Endothelial cell (in vitro differentiated cells): ENCODE data around the gene GSG1L. TPM values are rescaled to one million over a fixed set of nuclear protein-coding genes. Genes with fewer than 3 reads are reported as not detected.

Source experiments
- DNase-seq: peaks from one replicate; pipeline ENCODE4 v3.0.0; 2021; ENCODE audit warnings: low spot score
- H3K27ac Mint-ChIP-seq: one replicate; pipeline ENCODE4 v1.8.0; 2021; ENCODE audit warnings: mixed read lengths, inconsistent platforms; ENCODE audit not compliant: unreplicated experiment
- H3K27me3 Mint-ChIP-seq: one replicate; pipeline ENCODE4 v1.8.0; 2021; ENCODE audit warnings: mild to moderate bottlenecking, moderate library complexity, mixed read lengths, inconsistent platforms; ENCODE audit not compliant: unreplicated experiment
- H3K36me3 Mint-ChIP-seq: one replicate; pipeline ENCODE4 v1.8.0; 2021; ENCODE audit warnings: mild to moderate bottlenecking, low read depth, mixed read lengths, inconsistent platforms; ENCODE audit not compliant: unreplicated experiment
- H3K4me1 Mint-ChIP-seq: one replicate; pipeline ENCODE4 v1.8.0; 2021; ENCODE audit warnings: mild to moderate bottlenecking, mixed read lengths, inconsistent platforms; ENCODE audit not compliant: unreplicated experiment
- H3K4me3 Mint-ChIP-seq: one replicate; pipeline ENCODE4 v1.8.0; 2021; ENCODE audit warnings: mild to moderate bottlenecking, mixed read lengths, inconsistent platforms; ENCODE audit not compliant: unreplicated experiment
- H3K9me3 Mint-ChIP-seq: one replicate; pipeline ENCODE4 v1.8.0; 2021; ENCODE audit warnings: mixed read lengths, inconsistent platforms; ENCODE audit not compliant: unreplicated experiment
- CTCF ChIP-seq: fragments of 200-600 bp; sonication (generic); IDR thresholded peaks from one replicate; pipeline ENCODE4 v1.5.0; 2021; ENCODE audit warnings: antibody characterized with exemption; ENCODE audit not compliant: unreplicated experiment
- total RNA-seq: library from RNA; stranded (reverse); fragmentation: NEBNext Ultra II Directional; extraction: Animal tissue kit (Norgen Biotek cat#: 25700); gene quantifications from one replicate; pipeline ENCODE4 v1.2.1, GENCODE V29; 2021; ENCODE audit not compliant: unreplicated experiment

Gene GSG1L
- total RNA-seq, 1 donor from 2014 or later = 0.38 TPM

DNA sequence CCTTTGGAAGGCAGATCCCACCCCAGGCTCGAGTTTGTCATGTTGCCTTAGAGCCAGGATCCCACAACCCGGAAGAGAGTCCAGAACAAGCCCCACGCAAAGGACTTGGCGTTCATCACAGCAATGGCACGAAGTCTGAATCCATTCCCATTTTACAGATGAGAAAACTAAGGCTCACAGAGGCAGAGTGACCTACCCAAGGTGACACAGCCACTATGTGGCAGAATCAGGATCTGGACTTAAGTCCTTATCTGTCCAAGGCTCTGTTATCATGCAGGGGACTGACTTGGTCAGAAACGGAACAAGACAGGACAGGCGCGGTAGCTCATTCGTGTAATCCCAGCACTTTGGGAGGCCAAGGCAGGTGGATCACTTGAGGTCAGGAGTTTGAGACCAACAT is 86.5 kb downstream of the GSG1L start:
- H3K4me1 Mint-ChIP-seq = no peaks in the 10 kb centered on the region
- no peak for DNase-seq
- no peaks in the 10 kb centered on the region for H3K27me3 Mint-ChIP-seq
- H3K4me3 Mint-ChIP-seq = no peak overlapping the region
- no peaks in the 10 kb centered on the region for H3K36me3 Mint-ChIP-seq
- no peaks in the 10 kb centered on the region for H3K9me3 Mint-ChIP-seq
- no peak overlapping the region for H3K27ac Mint-ChIP-seq
- no peak for TF ChIP-seq CTCF

DNA sequence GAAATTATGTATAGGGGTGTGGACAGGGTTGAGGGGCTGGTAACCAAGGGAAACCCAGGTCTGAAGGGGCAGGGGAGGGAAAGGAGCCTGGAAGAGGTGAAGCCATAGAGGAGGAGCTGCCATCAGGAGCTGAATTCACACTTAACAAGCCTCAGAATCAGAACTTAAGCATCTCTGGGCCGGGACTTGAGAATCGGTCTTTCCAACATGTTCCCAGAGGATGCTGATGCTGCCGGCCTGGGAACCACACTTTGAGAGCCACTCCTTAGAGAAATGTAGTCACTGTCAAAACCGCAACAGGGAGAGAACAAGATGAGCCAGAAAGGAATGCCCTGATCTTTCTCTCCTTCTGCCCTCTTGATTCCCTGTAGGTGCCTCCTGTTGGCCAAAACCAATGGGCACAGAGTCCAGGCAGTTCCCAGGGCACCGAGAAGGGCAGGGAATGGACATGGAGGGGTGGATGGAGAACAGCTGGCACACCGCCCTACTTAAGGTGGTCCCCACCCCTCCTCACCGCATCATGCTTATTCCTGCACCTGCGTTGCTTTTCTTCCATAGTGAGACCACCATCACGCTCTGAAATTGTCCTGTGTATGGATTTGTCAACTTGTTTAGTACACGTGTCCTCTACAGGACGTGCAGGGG is 88.5 kb downstream of the GSG1L start:
- Mint-ChIP-seq H3K4me1 (no peaks in the 10 kb centered on the region), H3K4me3 (no peak overlapping the region), H3K9me3 (no peaks in the 10 kb centered on the region), H3K27me3 (no peaks in the 10 kb centered on the region), H3K36me3 (no peaks in the 10 kb centered on the region), H3K27ac (no peak overlapping the region)
- DNase-seq = no peak
- TF ChIP-seq CTCF = no peak

GRCh38 chr16:27973678-27974077 is 89.8 kb downstream of the GSG1L start:
- H3K27ac Mint-ChIP-seq = no peak overlapping the region
- no peak overlapping the region for H3K4me3 Mint-ChIP-seq
- TF ChIP-seq CTCF = peak; percentile 32
- H3K36me3 Mint-ChIP-seq = no peaks in the 10 kb centered on the region
- no peaks in the 10 kb centered on the region for H3K9me3 Mint-ChIP-seq
- H3K27me3 Mint-ChIP-seq = no peaks in the 10 kb centered on the region
- DNase-seq = peak; percentile 18
- no peaks in the 10 kb centered on the region for H3K4me1 Mint-ChIP-seq

GRCh38 chr16:27972500-27972899 is 91.0 kb downstream of the GSG1L start:
- peak; percentile 35 for DNase-seq
- H3K36me3 Mint-ChIP-seq = no peaks in the 10 kb centered on the region
- H3K27me3 Mint-ChIP-seq = peaks cover 2% of the 10 kb centered on the region
- H3K4me1 Mint-ChIP-seq = no peaks in the 10 kb centered on the region
- H3K4me3 Mint-ChIP-seq = no peak overlapping the region
- no peak overlapping the region for H3K27ac Mint-ChIP-seq
- TF ChIP-seq CTCF = no peak
- H3K9me3 Mint-ChIP-seq = no peaks in the 10 kb centered on the region

GRCh38 chr16:27969574-27969973 is 93.9 kb downstream of the GSG1L start:
- Mint-ChIP-seq H3K9me3 (no peaks in the 10 kb centered on the region), H3K27me3 (peaks cover 4% of the 10 kb centered on the region), H3K36me3 (no peaks in the 10 kb centered on the region), H3K4me3 (no peak overlapping the region), H3K4me1 (no peaks in the 10 kb centered on the region), H3K27ac (no peak overlapping the region)
- TF ChIP-seq CTCF = no peak
- no peak for DNase-seq
